Keratinocyte (primary cell): ENCODE data around the gene SEMA4G. TPM values are rescaled to one million over a fixed set of nuclear protein-coding genes. Genes with fewer than 3 reads are reported as not detected.

Source experiments
- DNase-seq: peaks from one replicate; pipeline ENCODE4 v3.0.0-alpha.2; 2011; ENCODE audit warnings: low read depth, missing footprints, low spot score
- FAIRE-seq: peaks from 2 replicates; lab custom pipeline; 2011; peaks lifted over from hg19 to GRCh38; lab: Jason Lieb, UNC
- H2AFZ ChIP-seq: 2 replicates; pipeline ENCODE4 v1.6.0; 2012; ENCODE audit warnings: low read length, control low read depth, inconsistent platforms; ENCODE audit not compliant: control insufficient read depth
- H3K27ac ChIP-seq: 2 replicates; pipeline ENCODE4 v1.5.1; 2011; ENCODE audit warnings: low read length; ENCODE audit not compliant: control insufficient read depth, insufficient read depth
- H3K27me3 ChIP-seq: 3 replicates; pipeline ENCODE4 v1.6.0; 2011; ENCODE audit warnings: low read length; ENCODE audit not compliant: control insufficient read depth, insufficient read depth; ENCODE audit errors: extremely low read depth
- H3K36me3 ChIP-seq, 2 experiments: 2 replicates in 1 of 2; 3 replicates in 1 of 2; pipeline ENCODE4 v1.5.1; 2011; ENCODE audit warnings: low read length in 2 of 2, mild to moderate bottlenecking in 1 of 2; ENCODE audit not compliant: control insufficient read depth in 2 of 2, insufficient read depth in 2 of 2; ENCODE audit errors: extremely low read depth in 1 of 2
- H3K4me1 ChIP-seq: 3 replicates; pipeline ENCODE4 v1.5.1; 2011; ENCODE audit warnings: low read length; ENCODE audit not compliant: control insufficient read depth, insufficient read depth; ENCODE audit errors: extremely low read depth
- H3K4me2 ChIP-seq: 3 replicates; pipeline ENCODE4 v1.6.0; 2011; ENCODE audit warnings: low read depth, low read length; ENCODE audit not compliant: control insufficient read depth, insufficient read depth; ENCODE audit errors: extremely low read depth
- H3K4me3 ChIP-seq, 3 experiments: fragments of 200-600 bp in 1 of 3; sonication (generic) in 1 of 3; 2 replicates in 2 of 3; 3 replicates in 1 of 3; pipeline ENCODE4 v1.5.1; 2011 to 2016; ENCODE audit warnings: low read length in 3 of 3, mild to moderate bottlenecking in 3 of 3, control low read depth in 2 of 3, inconsistent platforms in 1 of 3, low read depth in 1 of 3, mixed read lengths in 1 of 3, mixed run types in 1 of 3, moderate library complexity in 1 of 3; ENCODE audit not compliant: control insufficient read depth in 2 of 3, insufficient read depth in 2 of 3; ENCODE audit errors: extremely low read depth in 1 of 3
- H3K79me2 ChIP-seq: 2 replicates; pipeline ENCODE4 v1.6.0; 2012; ENCODE audit warnings: low read length; ENCODE audit not compliant: control insufficient read depth, insufficient read depth
- H3K9ac ChIP-seq: 3 replicates; pipeline ENCODE4 v1.6.0; 2011; ENCODE audit warnings: low read length; ENCODE audit not compliant: control insufficient read depth, insufficient read depth; ENCODE audit errors: extremely low read depth
- H3K9me1 ChIP-seq: 3 replicates; pipeline ENCODE4 v1.6.0; 2011; ENCODE audit warnings: low read length; ENCODE audit not compliant: control insufficient read depth, insufficient read depth; ENCODE audit errors: extremely low read depth
- H3K9me3 ChIP-seq: 2 replicates; pipeline ENCODE4 v1.5.1; 2012; ENCODE audit warnings: low read depth, low read length; ENCODE audit not compliant: control insufficient read depth
- H4K20me1 ChIP-seq: 3 replicates; pipeline ENCODE4 v1.6.0; 2011; ENCODE audit warnings: low read length; ENCODE audit not compliant: control insufficient read depth, insufficient read depth; ENCODE audit errors: extremely low read depth
- EZH2 ChIP-seq: IDR thresholded peaks from one replicate; pipeline ENCODE4 v1.6.1; 2012; ENCODE audit warnings: inconsistent platforms, mild to moderate bottlenecking, low read length, moderate library complexity
- dilution Hi-C: fragments of 300-500 bp; cut with MboI; formaldehyde crosslinking; loops from one replicate; pipeline ENCODE4 v1.7.0; 2020; ENCODE audit warnings: low sequenced_read_pairs; ENCODE audit not compliant: extremely low pct_ligation_motif_present
- polyA plus RNA-seq, 5 experiments: library from polyadenylated mRNA; depleted of rRNA in 3 of 5; stranded (reverse) in 3 of 5; stranded (forward) in 1 of 5; unstranded in 1 of 5; fragments of >200 nt; gene quantifications; 1 replicate in 1 of 5; 2 replicates in 3 of 5; 3 replicates in 1 of 5; pipeline versions ENCODE4 v1.2.1 to v1.2.3, GENCODE V29; 2011 to 2012; ENCODE audit warnings: missing spikeins in 2 of 5, low read depth in 1 of 5, low replicate concordance in 1 of 5
- TF ChIP-seq, protein P1 (sequence below), 3 experiments: IDR thresholded peaks in 1 of 3; conservative IDR thresholded peaks in 1 of 3; optimal IDR thresholded peaks in 1 of 3; 2 replicates in 2 of 3; 3 replicates in 1 of 3; pipeline versions ENCODE3 to v1.5.1; 2011; ENCODE audit warnings: low read length in 3 of 3, mild to moderate bottlenecking in 3 of 3, moderate library complexity in 2 of 3, control low read depth in 1 of 3, inconsistent platforms in 1 of 3; ENCODE audit not compliant: insufficient read depth in 2 of 3; ENCODE audit errors: extremely low read depth in 1 of 3

Gene SEMA4G
- polyA plus RNA-seq, 1 donor (not counting 4 experiments of a cell fraction or from before 2014, with no cell fraction given), result 1.2 TPM

GRCh38 chr10:100939763-100940344 is 29.4 kb upstream of the SEMA4G start:
- no peaks in the 10 kb centered on the region for H3K9me3 ChIP-seq
- H3K27me3 ChIP-seq, result no peaks in the 10 kb centered on the region
- TF ChIP-seq, protein P1, sequence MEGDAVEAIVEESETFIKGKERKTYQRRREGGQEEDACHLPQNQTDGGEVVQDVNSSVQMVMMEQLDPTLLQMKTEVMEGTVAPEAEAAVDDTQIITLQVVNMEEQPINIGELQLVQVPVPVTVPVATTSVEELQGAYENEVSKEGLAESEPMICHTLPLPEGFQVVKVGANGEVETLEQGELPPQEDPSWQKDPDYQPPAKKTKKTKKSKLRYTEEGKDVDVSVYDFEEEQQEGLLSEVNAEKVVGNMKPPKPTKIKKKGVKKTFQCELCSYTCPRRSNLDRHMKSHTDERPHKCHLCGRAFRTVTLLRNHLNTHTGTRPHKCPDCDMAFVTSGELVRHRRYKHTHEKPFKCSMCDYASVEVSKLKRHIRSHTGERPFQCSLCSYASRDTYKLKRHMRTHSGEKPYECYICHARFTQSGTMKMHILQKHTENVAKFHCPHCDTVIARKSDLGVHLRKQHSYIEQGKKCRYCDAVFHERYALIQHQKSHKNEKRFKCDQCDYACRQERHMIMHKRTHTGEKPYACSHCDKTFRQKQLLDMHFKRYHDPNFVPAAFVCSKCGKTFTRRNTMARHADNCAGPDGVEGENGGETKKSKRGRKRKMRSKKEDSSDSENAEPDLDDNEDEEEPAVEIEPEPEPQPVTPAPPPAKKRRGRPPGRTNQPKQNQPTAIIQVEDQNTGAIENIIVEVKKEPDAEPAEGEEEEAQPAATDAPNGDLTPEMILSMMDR (optimal IDR thresholded peaks at IDR 0.05 in 1 of 3, IDR thresholded peaks at IDR 0.05 in 1 of 3, conservative IDR thresholded peaks at IDR 0.05 in 1 of 3; ENCODE audit: extremely low read depth in 1 of 3, insufficient read depth in 2 of 3, low read length in 3 of 3), result no peak
- TF ChIP-seq EZH2, result no peak
- H2AFZ ChIP-seq, result no peak overlapping the region
- no peak overlapping the region for H3K27ac ChIP-seq
- FAIRE-seq (no peak), DNase-seq (no peak)
- no peaks in the 10 kb centered on the region for H3K79me2 ChIP-seq
- H4K20me1 ChIP-seq, result no peaks in the 10 kb centered on the region
- H3K9me1 ChIP-seq, result no peaks in the 10 kb centered on the region
- H3K4me2 ChIP-seq, result no peak overlapping the region
- no peak overlapping the region for H3K9ac ChIP-seq
- no peaks in the 10 kb centered on the region for H3K4me1 ChIP-seq
- no peak overlapping the region for H3K4me3 ChIP-seq
- H3K36me3 ChIP-seq, result peaks cover 7 to 21% of the 10 kb centered on the region in 2 experiments
- dilution Hi-C loops, result no loop called here

DNA sequence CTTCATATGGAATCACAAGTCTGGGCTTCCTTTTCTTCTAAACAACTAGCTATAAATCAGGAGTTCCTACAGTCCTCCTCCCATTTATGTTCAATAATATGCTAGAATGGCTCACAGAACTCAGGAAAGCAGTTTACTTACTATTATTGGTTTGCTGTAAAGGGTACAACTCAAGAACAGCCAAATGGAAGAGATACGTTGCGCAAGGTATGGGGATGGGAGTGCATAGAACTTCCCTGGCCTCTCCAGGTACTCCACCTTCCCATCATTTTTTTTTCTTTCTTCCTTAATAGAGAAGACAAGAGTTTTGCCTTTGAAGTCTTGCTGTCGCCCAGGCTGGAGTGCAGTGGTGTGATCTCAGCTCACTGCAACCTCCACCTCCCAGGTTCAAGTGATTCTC is 27.1 kb upstream of the SEMA4G start:
- Histone ChIP-seq H3K4me1 (no peaks in the 10 kb centered on the region), H3K9me1 (no peaks in the 10 kb centered on the region), H3K27me3 (no peaks in the 10 kb centered on the region), H3K4me3 (no peak overlapping the region), H3K79me2 (no peaks in the 10 kb centered on the region), H3K27ac (no peak overlapping the region), H2AFZ (no peak overlapping the region), H3K9me3 (no peaks in the 10 kb centered on the region), H3K36me3 (peaks cover 5 to 21% of the 10 kb centered on the region in 2 experiments), H4K20me1 (no peaks in the 10 kb centered on the region), H3K9ac (no peak overlapping the region), H3K4me2 (no peak overlapping the region)
- DNase-seq (no peak), FAIRE-seq (no peak)
- TF ChIP-seq, protein P1 (optimal IDR thresholded peaks at IDR 0.05 in 1 of 3, IDR thresholded peaks at IDR 0.05 in 1 of 3, conservative IDR thresholded peaks at IDR 0.05 in 1 of 3; ENCODE audit: extremely low read depth in 1 of 3, insufficient read depth in 2 of 3, low read length in 3 of 3), result no peak
- TF ChIP-seq EZH2, result no peak
- dilution Hi-C loops, result no loop called here
